ENCODE measurements around the gene ENTREP1.

The ENTREP1 gene

DNA sequence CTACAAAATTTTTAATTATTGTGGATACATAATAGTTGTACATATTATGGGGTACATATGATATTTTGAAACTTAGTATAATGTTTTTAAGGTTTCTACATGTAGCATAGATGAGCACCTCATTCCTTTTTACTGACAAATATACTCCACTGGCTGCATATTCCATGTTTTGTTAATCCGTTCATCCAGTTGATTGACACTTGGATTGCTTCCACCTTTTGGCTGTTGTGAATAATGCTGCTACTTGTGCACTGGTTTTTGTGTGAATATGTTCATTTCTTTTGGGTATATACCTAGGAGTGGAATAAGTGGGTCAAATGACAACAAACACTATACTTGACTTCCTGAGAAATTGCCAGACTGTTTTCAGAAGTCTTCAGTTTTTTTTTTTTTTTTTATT, 2.8 kb upstream of the ENTREP1 start:
- no peak for DNase-seq

GRCh38 chr9:69323861-69324260, 1.2 kb upstream of the ENTREP1 start:
- no peak for DNase-seq

GRCh38 chr9:69325409-69326212, 596 bp downstream of the ENTREP1 start:
- DNase-seq = no peak

GRCh38 chr9:69326261-69326660, 1.2 kb downstream of the ENTREP1 start:
- peak; percentile 24 for DNase-seq

DNA sequence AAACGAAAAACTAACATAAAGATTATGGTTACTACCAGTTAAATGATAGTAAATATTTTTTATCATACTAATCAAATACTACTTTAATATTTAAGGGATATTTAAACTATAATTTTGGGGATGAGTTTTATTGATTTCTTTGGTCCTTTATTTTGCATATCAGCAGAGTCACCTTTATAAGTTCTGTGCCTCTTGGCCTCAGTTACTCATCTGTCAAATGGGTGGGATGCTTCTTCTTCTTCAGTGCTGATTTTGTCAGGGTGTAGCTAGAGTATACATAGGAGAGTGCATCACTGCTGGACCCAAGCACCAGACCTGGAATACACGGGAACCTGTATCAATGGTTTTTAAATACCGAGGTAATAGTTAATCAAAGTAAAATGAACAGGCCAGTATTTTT, 5.6 kb downstream of the ENTREP1 start:
- DNase-seq = no peak

- no peak for DNase-seq
Observed at GRCh38 chr9:69331444-69331843, 6.4 kb downstream of the ENTREP1 start.

- DNase-seq = no peak
Observed at GRCh38 chr9:69332067-69332685, 7.2 kb downstream of the ENTREP1 start.

- no peak for DNase-seq
Observed at GRCh38 chr9:69333716-69334115, 8.7 kb downstream of the ENTREP1 start.

- DNase-seq = no peak
Observed at GRCh38 chr9:69334317-69334716, 9.3 kb downstream of the ENTREP1 start.

- no peak for DNase-seq
Observed at GRCh38 chr9:69339620-69340019, 14.6 kb downstream of the ENTREP1 start.

GRCh38 chr9:69340631-69341030, 15.6 kb downstream of the ENTREP1 start:
- no peak for DNase-seq

- DNase-seq = no peak
Observed at GRCh38 chr9:69342769-69343168, 17.8 kb downstream of the ENTREP1 start.

GRCh38 chr9:69344459-69344858, 19.4 kb downstream of the ENTREP1 start:
- no peak for DNase-seq

DNA sequence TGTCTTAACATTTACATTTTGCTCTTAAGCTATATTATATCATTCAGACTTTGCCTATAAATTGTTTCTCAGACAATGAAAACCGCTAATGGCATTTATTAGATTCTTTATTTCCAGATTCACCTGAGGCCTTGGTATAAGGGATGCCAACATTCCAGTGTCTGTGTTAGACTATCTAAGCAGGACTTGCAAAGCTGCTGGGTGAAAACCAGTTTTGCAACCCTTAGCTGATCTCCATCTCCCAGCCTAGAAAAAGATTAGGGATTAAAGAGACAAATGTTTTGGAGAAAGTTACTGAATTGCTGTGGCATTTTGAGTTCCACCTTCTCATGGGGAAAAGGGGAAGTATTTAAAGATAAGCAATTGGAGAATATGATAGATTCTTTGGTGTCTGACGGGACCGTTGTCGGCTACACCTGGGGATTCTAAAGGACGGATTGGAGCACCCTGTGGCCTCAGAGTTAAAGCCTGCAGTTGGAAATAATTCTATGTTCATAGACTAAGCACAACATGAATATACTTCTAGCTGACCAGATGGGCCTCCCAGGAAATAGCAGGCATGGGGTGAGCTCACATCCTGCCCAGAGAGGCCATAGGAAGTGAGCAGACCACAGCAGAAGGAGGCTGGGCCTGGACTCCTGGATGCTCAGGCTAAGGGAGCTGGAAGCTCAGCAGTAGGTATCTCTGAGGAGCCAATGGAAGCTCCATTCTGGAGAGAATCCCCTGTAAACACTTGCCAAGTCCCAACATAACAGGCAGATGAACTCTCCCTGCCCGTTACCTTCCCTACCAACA, 21.8 kb downstream of the ENTREP1 start:
- DNase-seq = no peak

- DNase-seq = no peak
Observed at GRCh38 chr9:69347607-69348006, 22.6 kb downstream of the ENTREP1 start.

DNA sequence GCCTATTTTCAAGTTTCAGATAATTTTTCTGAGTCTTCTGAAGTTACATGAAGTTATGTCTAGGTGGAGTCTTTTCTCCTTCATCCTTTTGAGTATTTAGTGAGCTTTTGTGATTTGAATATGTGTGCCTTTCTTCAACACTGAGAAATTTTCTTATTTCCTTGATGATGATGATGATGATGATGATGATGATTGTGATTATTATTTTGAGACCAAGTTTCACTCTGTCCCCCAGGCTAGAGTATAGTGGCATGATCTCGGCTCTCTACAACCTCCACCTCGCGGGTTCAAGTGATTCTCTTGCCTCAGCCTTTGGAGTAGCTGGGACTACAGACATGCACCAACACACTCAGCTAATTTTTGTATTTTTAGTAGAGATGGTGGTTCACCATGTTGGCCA, 26.2 kb downstream of the ENTREP1 start:
- no peak for DNase-seq

- DNase-seq = no peak
Observed at GRCh38 chr9:69355232-69355631, 30.2 kb downstream of the ENTREP1 start.

DNA sequence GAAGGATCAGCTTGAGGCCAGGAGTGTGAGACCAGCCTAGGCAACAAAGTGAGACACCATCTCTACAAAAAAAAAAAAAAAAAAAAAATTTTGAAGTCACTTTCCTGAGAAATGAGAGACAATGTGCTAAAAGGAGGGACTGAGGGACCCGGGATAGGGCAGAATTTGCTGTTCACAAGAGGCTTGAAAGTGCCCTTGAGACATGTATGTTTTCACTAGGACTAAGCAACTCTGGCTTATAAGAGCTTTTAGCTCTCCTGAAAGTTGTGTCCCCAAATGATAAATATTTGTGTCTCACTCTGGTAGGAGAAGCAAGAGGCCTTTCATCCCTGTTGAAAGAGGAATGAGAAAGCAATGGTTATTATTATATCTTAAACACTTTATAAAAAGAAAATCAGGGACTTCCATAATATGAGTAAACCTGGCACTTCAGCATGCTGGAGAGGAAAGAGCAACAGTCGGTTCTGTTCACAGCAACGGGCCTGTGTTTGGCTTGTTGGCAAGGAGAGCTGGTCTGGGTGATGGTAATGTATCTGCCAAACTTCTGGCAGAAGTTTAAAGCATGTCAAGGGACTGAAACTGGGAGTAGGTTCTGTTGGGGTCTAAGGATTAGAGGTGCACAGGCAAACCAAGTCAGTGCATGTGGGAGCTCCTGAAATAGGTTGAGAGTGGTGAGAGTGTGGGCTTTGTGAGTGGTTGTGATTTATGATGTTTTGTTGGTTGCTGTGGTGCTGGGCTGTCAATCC, 32.2 kb downstream of the ENTREP1 start:
- no peak for DNase-seq

GRCh38 chr9:69357821-69358220, 32.8 kb downstream of the ENTREP1 start:
- no peak for DNase-seq

- no peak for DNase-seq
Observed at GRCh38 chr9:69363191-69363590, 38.2 kb downstream of the ENTREP1 start.

DNA sequence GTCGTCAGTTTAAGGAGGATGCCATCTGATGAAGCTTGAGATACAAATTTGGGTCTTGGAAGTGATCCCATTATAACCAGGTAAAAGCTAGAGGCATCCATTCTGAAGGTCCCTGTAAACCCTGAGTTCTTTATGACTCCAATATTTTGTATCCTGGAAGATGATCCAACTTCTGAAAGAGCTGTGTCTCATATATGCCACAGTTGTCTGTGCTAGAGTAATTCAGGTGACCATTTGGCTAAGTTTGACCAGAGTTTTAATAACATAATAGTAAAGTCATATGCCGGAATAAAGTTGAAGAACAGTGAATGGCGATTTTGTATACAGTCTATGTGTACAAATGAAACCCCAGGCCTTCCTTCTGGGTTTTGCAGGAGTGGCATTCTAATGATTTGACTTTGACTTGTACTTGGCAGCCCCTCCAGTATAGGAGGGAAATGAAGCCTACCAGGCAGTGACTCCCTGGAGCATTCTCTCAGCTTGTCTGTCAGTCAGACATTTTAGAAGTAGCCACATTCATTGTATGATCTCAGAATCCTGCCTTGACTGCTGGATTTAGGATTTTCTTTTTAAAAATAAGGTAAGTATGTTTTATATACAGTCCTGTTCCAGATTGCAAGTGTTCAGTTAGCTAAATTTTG, 39.6 kb downstream of the ENTREP1 start:
- no peak for DNase-seq

GRCh38 chr9:69370430-69370829, 45.4 kb downstream of the ENTREP1 start:
- DNase-seq = no peak

DNA sequence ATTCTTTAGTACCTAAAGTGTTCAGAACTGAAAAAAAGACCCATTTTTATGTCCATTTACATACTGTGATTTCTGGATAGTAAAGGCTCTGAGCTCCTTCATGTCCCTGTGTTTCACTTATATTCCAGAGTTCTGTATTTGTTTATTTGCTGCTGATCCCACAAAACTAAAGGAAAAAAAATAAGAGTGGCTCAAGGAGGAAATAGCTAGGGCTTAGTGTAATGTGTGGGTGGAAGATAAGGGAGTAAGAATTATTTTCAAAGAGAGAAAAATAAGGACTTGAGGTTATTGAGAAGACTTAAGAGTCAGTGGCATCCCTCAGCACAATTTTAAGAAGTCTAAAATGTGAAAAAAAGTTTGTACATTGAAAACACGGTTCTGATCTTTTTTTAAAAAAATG, 46.0 kb downstream of the ENTREP1 start:
- DNase-seq = no peak

Measured in midbrain (tissue), 1 donor.